HEK293T (cell line): ENCODE measurements around the gene MGST1.

Experiments used
- CTCF ChIA-PET: fragments of 350-600 bp; formaldehyde crosslinking; extraction: SDS; loops from one replicate; lab custom pipeline; 2021; ENCODE audit warnings: antibody characterized with exemption, inconsistent platforms; lab: Yijun Ruan, JAX
- POLR2A ChIA-PET: fragments of 350-600 bp; formaldehyde crosslinking; extraction: SDS; loops from one replicate; lab custom pipeline; 2020; ENCODE audit warnings: antibody characterized with exemption, inconsistent platforms; lab: Yijun Ruan, JAX
- DNase-seq: peaks from one replicate; pipeline ENCODE4 v3.0.0; 2012; ENCODE audit warnings: mixed read lengths; ENCODE audit errors: extremely low spot score
- ARNT ChIP-seq: fragments of 450-650 bp; IDR thresholded peaks from 2 replicates; pipeline ENCODE4 v1.6.1; 2017; ENCODE audit warnings: mild to moderate bottlenecking
- BHLHE40 ChIP-seq: fragments of 450-650 bp; IDR thresholded peaks from 2 replicates; pipeline ENCODE4 v1.6.1; 2016; ENCODE audit warnings: mild to moderate bottlenecking, moderate library complexity, borderline replicate concordance
- CTBP1 ChIP-seq: fragments of 450-650 bp; IDR thresholded peaks from 2 replicates; pipeline ENCODE4 v1.6.1; 2016; ENCODE audit warnings: borderline replicate concordance
- ELF4 ChIP-seq: fragments of 450-650 bp; IDR thresholded peaks from 2 replicates; pipeline ENCODE4 v1.6.1; 2017; ENCODE audit warnings: antibody characterized with exemption
- FOXA1 ChIP-seq: fragments of 450-650 bp; IDR thresholded peaks from 2 replicates; pipeline ENCODE4 v1.6.1; 2016; ENCODE audit warnings: mild to moderate bottlenecking
- FOXK2 ChIP-seq: fragments of 450-650 bp; IDR thresholded peaks from 2 replicates; pipeline ENCODE4 v1.6.1; 2016; ENCODE audit warnings: mild to moderate bottlenecking
- FOXM1 ChIP-seq: fragments of 450-650 bp; IDR thresholded peaks from 2 replicates; pipeline ENCODE4 v1.6.1; 2017; ENCODE audit warnings: mild to moderate bottlenecking, borderline replicate concordance
- HDGF ChIP-seq: fragments of 450-650 bp; IDR thresholded peaks from 2 replicates; pipeline ENCODE4 v1.6.1; 2017; ENCODE audit warnings: antibody characterized with exemption, borderline replicate concordance
- L3MBTL2 ChIP-seq: fragments of 450-650 bp; conservative IDR thresholded peaks from 2 replicates; pipeline ENCODE4 v1.6.1; 2016; ENCODE audit warnings: mild to moderate bottlenecking
- LEF1 ChIP-seq: fragments of 450-650 bp; IDR thresholded peaks from 2 replicates; pipeline ENCODE4 v1.6.1; 2017; ENCODE audit warnings: mild to moderate bottlenecking, borderline replicate concordance
- NFRKB ChIP-seq: fragments of 450-650 bp; IDR thresholded peaks from 2 replicates; pipeline ENCODE4 v1.6.1; 2016; ENCODE audit warnings: mild to moderate bottlenecking, moderate library complexity
- PKNOX1 ChIP-seq: fragments of 450-650 bp; IDR thresholded peaks from 2 replicates; pipeline ENCODE4 v1.6.1; 2016
- SP1 ChIP-seq: fragments of 450-650 bp; IDR thresholded peaks from 2 replicates; pipeline ENCODE4 v1.6.1; 2017
- SUZ12 ChIP-seq: fragments of 450-650 bp; IDR thresholded peaks from 2 replicates; pipeline ENCODE4 v1.6.1; 2016; ENCODE audit warnings: mild to moderate bottlenecking
- TARDBP ChIP-seq: fragments of 450-650 bp; IDR thresholded peaks from 2 replicates; pipeline ENCODE4 v1.6.1; 2016
- ZNF384 ChIP-seq: fragments of 450-650 bp; IDR thresholded peaks from 2 replicates; pipeline ENCODE4 v1.6.1; 2016

MGST1 gene

GRCh38 chr12:16344269-16344668, 3.2 kb upstream of the MGST1 start:
- POLR2A ChIA-PET, result no interaction called here
- DNase-seq, result no peak

GRCh38 chr12:16345105-16345504, 2.3 kb upstream of the MGST1 start:
- ChIA-PET POLR2A (no interaction called here), CTCF (no interaction called here)
- TF ChIP-seq HDGF (no peak), LEF1 (no peak), BHLHE40 (no peak), ELF4 (no peak), FOXK2 (no peak), SUZ12 (no peak), CTBP1 (no peak), PKNOX1 (no peak), ZNF384 (no peak), TARDBP (no peak), L3MBTL2 (no peak), FOXM1 (no peak), SP1 (no peak), ARNT (no peak), FOXA1 (no peak), NFRKB (no peak)
- DNase-seq, result no peak

More at GRCh38 chr12:16344269-16344668, 3.2 kb upstream of the MGST1 start:
- TF ChIP-seq PKNOX1 (no peak), BHLHE40 (no peak), NFRKB (no peak), FOXM1 (no peak), HDGF (no peak), SUZ12 (no peak)
- CTCF ChIA-PET, result no interaction called here

- ChIA-PET POLR2A (no interaction called here), CTCF (no interaction called here)
- no peak for TF ChIP-seq FOXK2
- DNase-seq, result no peak
These were observed 487 bp upstream of the MGST1 start for GRCh38 chr12:16346958-16347357.

DNA sequence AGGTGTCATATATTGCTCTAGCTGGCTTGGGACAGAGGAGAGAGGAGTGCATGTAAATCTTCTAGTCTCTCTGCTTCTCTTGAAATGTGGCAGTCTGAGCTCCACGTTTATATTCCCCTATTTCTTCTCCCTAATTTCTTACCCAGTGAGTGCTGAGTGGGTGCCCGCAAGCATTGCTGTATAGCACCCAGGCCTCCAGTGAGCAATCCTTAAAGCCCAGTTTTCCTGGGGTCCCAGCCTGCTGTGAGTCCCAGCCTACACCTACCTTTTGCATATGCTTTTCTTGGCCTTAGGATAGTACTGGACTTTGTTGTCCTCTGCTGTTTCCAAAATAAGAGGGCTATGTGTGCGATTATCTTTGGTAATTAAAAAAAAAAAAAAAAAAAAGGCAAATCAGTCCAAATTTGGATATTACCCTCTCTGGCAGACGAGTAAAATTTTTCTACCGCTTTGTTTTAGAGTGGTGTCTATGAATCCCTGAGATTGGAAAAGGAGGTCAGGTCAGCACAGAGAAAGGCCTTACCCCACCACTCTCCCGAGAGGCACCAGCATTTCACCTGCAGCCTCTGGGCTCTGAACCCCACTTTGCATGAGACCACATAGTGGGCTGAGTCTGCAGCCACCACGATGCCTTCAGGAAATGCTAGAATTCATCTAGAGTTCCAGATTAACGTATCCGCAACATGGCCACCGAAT, 1.1 kb downstream of the MGST1 start:
- no peak for TF ChIP-seq BHLHE40
- no peak for TF ChIP-seq ELF4
- no peak for TF ChIP-seq FOXK2
- TF ChIP-seq NFRKB, result no peak
- no peak for TF ChIP-seq PKNOX1
- TF ChIP-seq FOXM1, result no peak
- no peak for TF ChIP-seq L3MBTL2
- TF ChIP-seq FOXA1, result no peak
- TF ChIP-seq ZNF384, result no peak
- no peak for TF ChIP-seq LEF1
- no peak for TF ChIP-seq CTBP1
- no peak for TF ChIP-seq TARDBP
- no peak for TF ChIP-seq ARNT
- no peak for TF ChIP-seq SUZ12
- CTCF ChIA-PET, result no interaction called here

DNA sequence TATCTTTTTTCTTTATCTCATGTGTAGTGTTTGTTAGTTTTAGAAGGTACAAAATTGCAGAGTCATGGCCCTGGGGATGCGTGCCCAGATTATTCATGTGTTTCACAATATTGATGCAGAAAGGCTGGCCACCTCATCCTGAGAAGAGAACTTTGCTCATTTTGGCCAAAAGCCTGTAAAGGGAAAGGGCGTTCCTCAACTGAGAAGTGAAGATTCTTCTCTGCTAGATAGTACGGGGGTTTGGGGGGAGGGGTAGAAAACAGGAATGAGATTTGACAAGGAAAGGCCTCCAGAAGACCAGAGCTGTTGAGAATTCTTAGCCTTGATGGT, 1.7 kb downstream of the MGST1 start:
- DNase-seq, result no peak
- TF ChIP-seq FOXK2, result no peak
- TF ChIP-seq FOXA1, result no peak
- TF ChIP-seq CTBP1, result no peak
- no peak for TF ChIP-seq ZNF384
- no peak for TF ChIP-seq L3MBTL2
- TF ChIP-seq TARDBP, result no peak
- no peak for TF ChIP-seq NFRKB
- POLR2A ChIA-PET, result no interaction called here
- CTCF ChIA-PET, result no interaction called here

More for the DNA sequence above, 1.1 kb downstream of the MGST1 start:
- DNase-seq, result no peak
- POLR2A ChIA-PET, result no interaction called here

DNA sequence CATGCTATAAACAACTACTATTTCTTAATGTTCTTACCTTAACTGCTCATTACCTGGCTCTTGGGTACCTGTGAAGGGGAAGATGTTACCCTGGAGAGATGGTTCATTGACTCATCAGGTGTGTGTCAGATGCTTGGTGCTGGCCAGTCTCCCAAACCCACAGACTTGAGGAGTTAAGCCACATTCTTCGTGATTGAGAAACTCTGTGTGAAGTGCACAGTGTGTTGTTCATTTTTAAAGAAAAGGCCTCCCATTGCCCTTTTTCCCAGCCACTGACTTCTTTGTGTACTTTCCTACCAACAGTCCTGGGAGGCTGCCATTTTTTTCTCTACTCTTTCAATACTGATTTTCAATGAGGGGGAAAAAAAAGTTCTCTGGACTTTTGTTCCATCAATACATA, 3.2 kb downstream of the MGST1 start:
- no peak for DNase-seq
- ChIA-PET POLR2A (no interaction called here), CTCF (no interaction called here)
- TF ChIP-seq PKNOX1 (no peak), ELF4 (no peak)

- DNase-seq, result no peak
- TF ChIP-seq L3MBTL2 (no peak), SUZ12 (no peak), ZNF384 (no peak), ARNT (no peak), PKNOX1 (no peak), FOXA1 (no peak), TARDBP (no peak), BHLHE40 (no peak), FOXK2 (no peak), NFRKB (no peak), LEF1 (no peak), SP1 (no peak), HDGF (no peak), FOXM1 (no peak), ELF4 (no peak), CTBP1 (no peak)
- ChIA-PET POLR2A (no interaction called here), CTCF (interaction anchor here (0.7 to 1.5 kb wide), 2 partner anchors 8 to 9 kb away, joined by 3 to 4 read pairs; no protein-coding TSS in a partner anchor)
These were observed 5.0 kb downstream of the MGST1 start for GRCh38 chr12:16352481-16352880.
